GM19438 (cell line): ENCODE measurements around the gene EVA1C.
"Not testable (repeated sequence)": the region's sequence is repeated elsewhere in the genome, so short reads cannot be mapped to it uniquely, and the experiment has no call there.

ENCODE experiments used
- ATAC-seq: cut with Tn5 transposase; IDR thresholded peaks from one replicate; pipeline ENCODE4 v1.9.1; 2021; ENCODE audit warnings: low read depth; ENCODE audit not compliant: unreplicated experiment

EVA1C gene

DNA sequence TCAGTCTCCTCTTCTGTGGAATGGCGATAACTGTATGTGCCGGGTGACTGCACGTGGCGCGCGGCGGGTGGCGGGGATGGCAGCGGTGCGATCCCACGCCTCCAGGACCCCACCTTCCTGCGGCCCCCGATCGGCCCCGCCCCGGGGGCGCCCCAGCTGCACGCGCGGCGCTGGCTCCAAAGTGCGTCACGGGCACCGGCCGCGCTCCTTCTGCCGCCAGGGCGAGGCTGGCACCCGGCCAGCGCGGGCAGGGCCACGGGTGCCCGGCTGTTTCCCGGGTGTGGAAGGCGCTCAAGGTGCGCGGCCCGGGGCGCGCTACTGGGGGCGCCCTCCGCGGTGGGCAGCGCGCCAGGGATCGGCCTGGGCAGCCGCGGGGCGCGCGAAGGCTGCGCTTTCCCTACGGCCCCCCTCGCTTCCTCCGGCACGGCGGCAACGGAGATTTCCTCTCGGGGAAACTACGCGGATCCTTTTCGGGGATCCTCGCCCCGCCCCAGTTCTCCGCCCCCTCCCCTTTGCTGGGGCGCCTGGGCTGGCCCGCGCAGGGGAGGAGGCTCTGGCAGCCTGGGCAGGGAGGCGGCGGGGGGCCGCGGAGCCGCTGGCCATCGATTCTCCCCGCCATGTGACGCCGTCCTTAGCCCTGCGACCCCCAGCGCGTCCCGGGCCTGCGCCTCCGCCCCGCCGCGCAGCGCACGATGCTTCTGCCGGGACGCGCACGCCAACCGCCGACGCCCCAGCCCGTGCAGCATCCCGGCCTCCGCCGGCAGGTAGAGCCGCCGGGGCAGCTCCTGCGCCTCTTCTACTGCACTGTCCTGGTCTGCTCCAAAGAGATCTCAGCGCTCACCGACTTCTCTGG is at the start of gene EVA1C:
EVA1C (plus strand) TSS at position 545 of the 853 bp plus-strand sequence; CDS start at position 693, 148 bp downstream.
- ATAC-seq: no peak

- no peak for ATAC-seq
Measured at GRCh38 chr21:32364387-32364786, 48.1 kb upstream of the EVA1C start.

DNA sequence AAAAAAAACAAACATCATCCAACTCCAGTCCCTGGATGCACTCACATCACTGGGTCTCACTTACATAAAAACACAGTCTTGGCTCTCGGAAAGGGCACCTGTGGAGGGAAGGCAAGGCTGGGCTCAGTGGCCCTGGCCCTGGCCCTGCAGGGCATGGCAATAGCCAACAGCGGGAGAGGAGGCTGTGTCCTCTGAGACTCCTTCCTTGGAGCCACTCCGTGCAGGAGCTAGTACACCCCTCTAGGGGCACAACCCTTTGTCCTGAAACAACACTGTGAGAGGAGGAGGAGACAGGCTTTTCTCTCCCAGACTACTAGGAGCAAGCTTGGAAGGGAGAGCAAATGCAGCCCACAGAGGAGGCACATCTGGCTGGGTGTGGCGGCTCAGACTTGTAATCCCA is 47.7 kb upstream of the EVA1C start:
- no peak for ATAC-seq

GRCh38 chr21:32366191-32366590 is 46.3 kb upstream of the EVA1C start:
- no peak for ATAC-seq

DNA sequence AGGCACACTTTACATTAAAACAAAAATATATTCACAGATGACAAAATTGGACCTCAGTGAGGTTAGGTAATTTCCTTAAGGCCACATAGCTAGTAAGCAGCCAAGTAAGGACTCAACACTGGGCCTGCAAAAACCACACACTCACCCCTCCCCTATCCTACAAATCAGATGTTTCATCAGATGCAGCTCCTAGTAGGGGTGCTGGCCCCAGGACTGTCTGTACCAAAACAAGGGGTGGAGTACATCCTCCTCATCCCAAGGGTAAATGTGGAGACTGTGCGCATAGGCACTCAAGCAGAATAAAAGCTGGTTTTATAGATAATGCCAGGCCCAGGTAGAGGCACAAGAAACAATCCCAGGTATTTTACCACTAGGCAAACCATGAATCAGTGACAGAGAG is 45.3 kb upstream of the EVA1C start:
- ATAC-seq: no peak

DNA sequence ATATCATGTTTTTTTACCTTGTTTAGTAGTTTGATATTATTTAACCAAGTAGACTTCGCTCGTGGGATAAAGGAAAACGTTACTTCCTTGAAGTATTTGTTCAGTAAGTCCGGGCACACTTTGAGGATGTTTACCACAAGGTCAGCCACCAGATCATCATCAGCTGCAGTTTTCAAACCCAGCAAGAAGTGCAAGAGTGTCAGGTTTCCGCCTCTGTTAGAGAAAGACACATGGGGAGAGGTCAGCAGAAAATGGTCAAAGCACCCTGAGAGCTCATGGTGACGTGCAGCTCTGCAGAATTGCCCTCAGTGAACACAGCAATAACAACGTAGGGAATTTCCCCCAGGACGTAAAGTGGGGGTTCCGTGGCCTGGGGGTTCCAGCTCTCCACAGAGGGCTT is 44.1 kb upstream of the EVA1C start:
- no peak for ATAC-seq

DNA sequence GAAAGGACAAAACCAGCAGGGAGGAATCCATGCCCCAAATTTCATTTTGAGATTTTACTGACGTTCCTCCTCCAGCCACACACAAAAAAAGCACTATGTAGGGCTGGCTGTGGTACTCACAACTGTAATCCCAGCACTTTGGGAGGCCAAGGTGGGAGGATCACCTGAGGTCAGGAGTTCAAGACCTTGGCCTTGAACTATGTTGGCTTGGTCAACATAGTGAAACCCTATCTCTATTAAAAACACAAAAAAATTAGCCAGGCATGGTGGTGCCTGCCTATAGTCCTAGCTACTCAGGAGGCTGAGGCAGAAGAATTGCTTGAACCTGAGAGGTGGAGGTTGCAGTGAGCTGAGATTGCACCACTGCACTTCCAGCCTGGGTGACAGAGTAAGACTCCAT is 43.5 kb upstream of the EVA1C start:
- not testable (repeated sequence) for ATAC-seq

- ATAC-seq: no peak
Measured at GRCh38 chr21:32370998-32371766, 41.3 kb upstream of the EVA1C start.

DNA sequence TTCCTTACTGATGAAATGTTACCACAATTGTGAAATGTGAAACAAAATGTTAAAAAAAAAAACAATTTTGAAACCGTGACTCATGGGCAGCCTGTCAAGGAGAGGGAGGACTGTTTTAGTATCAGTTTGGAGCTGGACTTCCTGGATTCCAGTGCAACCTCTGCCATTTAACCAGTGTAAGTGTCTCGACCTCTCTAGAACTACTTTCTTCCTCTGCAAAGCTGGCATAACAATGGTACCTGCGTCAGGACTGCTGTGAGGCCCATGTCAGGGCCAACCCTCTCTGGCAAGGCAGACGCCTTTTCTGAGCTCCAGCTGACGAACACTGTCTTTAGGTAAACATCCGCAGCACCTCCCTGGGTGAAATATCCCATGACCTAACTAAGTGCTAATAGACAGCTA is 40.6 kb upstream of the EVA1C start:
- ATAC-seq: no peak

DNA sequence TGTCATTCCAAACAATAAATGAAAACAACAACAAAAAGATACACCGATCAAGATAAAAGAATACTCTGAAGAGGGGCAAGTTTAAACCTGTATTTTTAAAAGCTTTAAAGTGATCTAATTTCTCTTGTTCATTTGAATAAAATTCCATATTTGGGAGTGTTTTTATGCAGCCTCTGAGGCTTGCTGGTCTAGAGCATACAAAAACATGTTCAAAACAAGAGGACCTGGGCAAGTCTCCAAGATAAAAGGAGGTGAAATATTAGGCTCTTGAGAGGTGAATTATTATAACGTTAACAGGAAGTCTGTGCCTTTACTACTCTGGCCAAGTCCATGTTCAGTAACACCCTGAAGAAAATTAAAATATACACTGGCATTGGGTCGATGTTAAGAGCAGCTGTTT is 39.8 kb upstream of the EVA1C start:
- ATAC-seq: no peak

DNA sequence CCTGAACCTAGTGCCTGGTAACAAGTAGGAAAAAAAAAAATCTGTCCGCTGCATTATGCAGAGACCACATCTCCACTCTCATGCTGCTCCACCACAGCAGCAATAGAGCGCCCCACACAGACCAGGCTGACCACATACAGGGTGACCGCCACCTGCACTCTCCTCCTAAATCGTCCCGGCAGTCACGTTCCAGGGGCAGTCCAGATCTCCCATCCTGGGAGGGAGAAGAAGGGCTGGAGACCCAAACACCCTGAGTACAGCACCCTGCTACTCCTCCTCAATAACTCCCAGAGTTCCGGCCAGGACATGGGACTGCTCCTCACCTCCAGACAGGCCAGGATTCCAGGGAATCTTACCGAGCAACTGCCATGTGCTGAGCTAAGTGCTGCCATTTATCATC is 35.0 kb upstream of the EVA1C start:
- ATAC-seq: no peak

DNA sequence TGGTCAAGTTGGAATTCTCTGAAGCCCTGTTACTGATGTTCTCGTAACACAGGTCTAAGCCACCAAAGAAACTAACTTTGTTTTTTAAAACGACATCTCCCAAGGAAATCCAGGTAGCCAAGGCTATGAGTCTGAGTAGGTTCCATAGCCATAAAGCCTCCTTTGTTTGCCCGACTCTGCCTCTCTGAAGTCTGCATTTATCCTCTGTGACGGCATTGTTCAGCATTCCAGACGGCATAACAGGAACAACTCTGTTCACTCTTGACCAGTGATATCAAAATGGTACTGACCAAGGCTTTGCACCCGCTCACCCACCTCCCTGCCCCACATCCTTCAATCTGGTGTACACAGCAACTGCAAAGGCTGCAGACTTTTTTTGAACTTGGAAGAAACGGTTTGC is 34.5 kb upstream of the EVA1C start:
- ATAC-seq: no peak

DNA sequence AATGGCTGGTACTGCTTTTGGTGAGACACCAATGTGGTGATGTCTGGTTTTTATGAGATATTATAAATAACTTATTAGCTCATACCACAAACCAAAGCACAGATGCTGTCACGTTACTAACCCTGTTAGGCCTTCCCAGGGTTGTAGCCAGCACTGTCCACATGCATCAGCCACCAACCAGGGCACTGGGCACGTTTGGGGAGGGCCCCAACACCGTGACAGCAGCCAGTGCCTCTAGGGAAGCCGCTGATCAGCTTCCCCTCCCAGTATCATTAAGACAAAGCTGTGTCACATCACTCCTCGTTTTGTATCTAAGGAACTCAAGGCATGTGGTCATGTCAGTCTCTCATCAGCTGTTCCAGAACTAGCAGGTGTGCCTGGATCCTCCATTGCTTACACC is 33.5 kb upstream of the EVA1C start:
- ATAC-seq: no peak

GRCh38 chr21:32380940-32381339 is 31.6 kb upstream of the EVA1C start:
- no peak for ATAC-seq

GRCh38 chr21:32381571-32381970 is 30.9 kb upstream of the EVA1C start:
- no peak for ATAC-seq

GRCh38 chr21:32382108-32382644 is 30.3 kb upstream of the EVA1C start:
- no peak for ATAC-seq

DNA sequence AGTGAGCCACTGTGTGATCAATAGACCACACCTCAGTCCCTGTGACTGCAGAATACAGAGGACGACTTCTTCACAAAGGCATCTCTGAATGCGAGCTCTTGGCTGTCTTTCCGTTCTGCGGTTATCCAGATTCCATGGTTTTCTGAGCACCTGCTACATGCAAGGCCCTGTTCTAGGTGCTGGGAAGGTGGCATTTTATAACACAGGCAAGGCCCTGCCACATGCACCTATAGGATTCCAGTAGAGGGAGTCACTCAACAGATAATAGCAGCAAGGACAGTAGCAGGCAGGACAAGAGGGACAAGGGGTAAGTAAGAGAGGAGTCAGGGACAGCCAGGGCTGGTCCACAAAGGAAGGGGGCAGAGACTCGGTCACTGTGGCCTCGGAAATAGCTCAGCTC is 28.7 kb upstream of the EVA1C start:
- no peak for ATAC-seq

GRCh38 chr21:32386195-32386870 is 26.2 kb upstream of the EVA1C start:
- ATAC-seq: no peak

GRCh38 chr21:32387151-32387550 is 25.4 kb upstream of the EVA1C start:
- no peak for ATAC-seq

DNA sequence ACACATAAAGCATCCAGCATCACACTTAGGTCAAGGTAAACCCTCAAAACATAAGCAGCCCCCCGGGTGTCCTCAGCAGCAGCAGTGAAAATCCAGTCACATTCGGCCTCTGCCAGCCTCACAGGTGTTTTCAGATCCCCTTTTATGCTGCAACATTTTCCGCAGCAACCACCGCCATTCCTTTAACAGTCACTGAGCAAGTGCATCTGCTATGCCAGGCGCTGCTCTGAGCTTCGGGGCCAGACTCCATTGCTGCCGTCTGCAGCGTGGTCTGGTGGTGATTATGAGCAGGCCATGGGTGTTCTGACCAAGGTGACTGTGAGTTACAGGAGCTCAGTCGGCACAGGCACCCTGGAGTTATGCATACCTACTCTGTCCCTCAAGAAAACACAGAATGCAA is 24.2 kb upstream of the EVA1C start:
- ATAC-seq: no peak
